Measurements from ENCODE around the gene HLA-B. TPM values are rescaled to one million over a fixed set of nuclear protein-coding genes. Genes with fewer than 3 reads are reported as not detected.
A peak's percentile ranks its signal among the peaks of the same experiment; 100 is the strongest.

The HLA-B gene
- total and polyA plus RNA-seq, 2 of the 8 experiments (the other 6 are each of a cell fraction or from before 2014, with no cell fraction given): 154 to 233 TPM

- H3K23me2 ChIP-seq (ENCODE audit: low read depth, low read length): peaks cover 8% of the 10 kb centered on the region; the same call in 1 of the 2 replicates
- H3K36me3 ChIP-seq (ENCODE audit: control insufficient read depth in 2 of 4, insufficient read depth in 4 of 4, low read length in 3 of 4): no peaks in the 10 kb centered on the region
- H4K91ac ChIP-seq (replicated peaks; ENCODE audit: insufficient read length, low read length): no peak overlapping the region
- no peaks in the 10 kb centered on the region for H4K20me1 ChIP-seq (replicated peaks in 1 of 2; ENCODE audit: control insufficient read depth in 1 of 2, insufficient read depth in 2 of 2, low read length in 2 of 2)
- no peak for TF ChIP-seq GTF2F1 (IDR thresholded peaks at IDR 0.05; ENCODE audit: borderline replicate concordance, low read depth, low read length)
- no peak for TF ChIP-seq EZH2 (IDR thresholded peaks at IDR 0.05; ENCODE audit: low read depth, low read length, severe bottlenecking)
- no peak for TF ChIP-seq CHD2 (IDR thresholded peaks at IDR 0.05; ENCODE audit: low read length)
- TF ChIP-seq FOSL1 (IDR thresholded peaks at IDR 0.05; ENCODE audit: insufficient read depth, low read depth, low read length): no peak
- TF ChIP-seq GABPA (IDR thresholded peaks at IDR 0.05; ENCODE audit: borderline replicate concordance, insufficient read depth, low read length): no peak
- no peak for TF ChIP-seq RFX5 (IDR thresholded peaks at IDR 0.05; ENCODE audit: borderline replicate concordance, low read depth, low read length)
- TF ChIP-seq EGR1 (IDR thresholded peaks at IDR 0.05; ENCODE audit: borderline replicate concordance, low read depth, low read length): no peak
- TF ChIP-seq HDAC6 (IDR thresholded peaks at IDR 0.05; ENCODE audit: low read depth, low read length): no peak
- no peak for TF ChIP-seq JUN (IDR thresholded peaks at IDR 0.05; ENCODE audit: low read depth, low read length)
- TF ChIP-seq JUND (IDR thresholded peaks at IDR 0.05; ENCODE audit: low read length): no peak
- no peak for TF ChIP-seq POLR2A (IDR thresholded peaks at IDR 0.05; ENCODE audit: control extremely low read depth in 1 of 2, low read depth in 2 of 2, low read length in 2 of 2)
- H2BK120ac ChIP-seq (replicated peaks; ENCODE audit: low read depth, low read length): no peak overlapping the region
- H4K8ac ChIP-seq (ENCODE audit: extremely low read depth, insufficient read depth, low read length): peak overlapping the region; percentile 80; the same call in 1 of the 2 replicates
- H2AK5ac ChIP-seq (ENCODE audit: low read depth, low read length): no peak overlapping the region
- H2BK5ac ChIP-seq (ENCODE audit: low read depth, low read length): no peak overlapping the region
- no peaks in the 10 kb centered on the region for H3K79me2 ChIP-seq (ENCODE audit: control insufficient read depth in 1 of 2, insufficient read depth in 2 of 2, low read length in 2 of 2)
- H3K18ac ChIP-seq (ENCODE audit: extremely low read depth, low read length): peak overlapping the region; percentile 24; the same call in 1 of the 2 replicates
- ChIA-PET POLR2A (ENCODE audit: partially characterized antibody) (interaction anchor here (0.9 to 1.1 kb wide), 4 partner anchors 11 to 169 kb away, joined by 3 to 4 read pairs (median 3); partner anchors contain the start of gene PSORS1C2), CTCF (ENCODE audit: partially characterized antibody) (interaction anchor here (0.7 to 2.9 kb wide), 6 partner anchors 12 to 267 kb away, joined by 3 to 13 read pairs (median 4); no protein-coding TSS in a partner anchor)
- peak overlapping the region; percentile 56; the same call in 1 of the 2 replicates for H2AFZ ChIP-seq (ENCODE audit: low read length)
- no peak overlapping the region for H3K9ac ChIP-seq (replicated peaks in 1 of 4; ENCODE audit: extremely low read depth in 1 of 4, low read depth in 3 of 4, low read length in 3 of 4)
- no peak overlapping the region for H3K23ac ChIP-seq (ENCODE audit: insufficient read length)
- H3K27ac ChIP-seq (ENCODE audit: low read depth, low read length): no peak overlapping the region
- H2BK15ac ChIP-seq (ENCODE audit: low read length): no peak overlapping the region
- H3K14ac ChIP-seq (ENCODE audit: insufficient read length): no peak overlapping the region
- H2BK12ac ChIP-seq (ENCODE audit: low read depth, low read length): no peak overlapping the region
- no peaks in the 10 kb centered on the region for H3K9me3 ChIP-seq (ENCODE audit: insufficient read depth in 2 of 2, low read depth in 1 of 2, low read length in 1 of 2)
- H4K5ac ChIP-seq (ENCODE audit: insufficient read length, low read depth, low read length): no peak overlapping the region
- no peak overlapping the region for H3K56ac ChIP-seq (replicated peaks; ENCODE audit: insufficient read length, low read depth, low read length)
- 61% methylated on average over 11 of the region's 11 CpGs; no CpG with 5 or more reads in 1 of the 2 experiments for WGBS, 2 experiments (ENCODE audit: extremely low coverage in 1 of 2, insufficient coverage in 1 of 2, insufficient read length in 1 of 2, insufficient replicate concordance in 2 of 2, low coverage in 1 of 2, low lambda C conversion rate in 2 of 2, missing lambda C conversion rate in 1 of 2)
- H3K4me3 ChIP-seq (ENCODE audit: extremely low read depth in 1 of 4, insufficient read depth in 2 of 4, low read depth in 3 of 4, low read length in 4 of 4): peak overlapping the region; percentile 38 to 73 (median 44)
- FAIRE-seq (no peak), DNase-seq (ENCODE audit: low read depth in 1 of 2, low spot score in 2 of 2) (peak in 1 of 2 experiments; percentile 55)
- peaks cover 0 to 2% (median 0%) of the 10 kb centered on the region in 4 experiments; a peak in 3 of 7 replicates for H3K4me1 ChIP-seq (replicated peaks in 1 of 4; ENCODE audit: control insufficient read depth in 3 of 4, insufficient read depth in 4 of 4, low read length in 3 of 4)
- no peak overlapping the region for H3K4ac ChIP-seq (replicated peaks; ENCODE audit: insufficient read length, low read depth, low read length)
- peak overlapping the region; percentile 64 to 71 for H3K4me2 ChIP-seq (ENCODE audit: insufficient read depth in 1 of 2, low read depth in 2 of 2, low read length in 2 of 2)
- H3K27me3 ChIP-seq (replicated peaks in 1 of 4; ENCODE audit: control insufficient read depth in 3 of 4, extremely low read depth in 1 of 4, insufficient read depth in 3 of 4, low read length in 3 of 4): peaks cover 0 to 7% (median 4%) of the 10 kb centered on the region in 4 experiments; a peak in 4 of 7 replicates
- H2BK20ac ChIP-seq (ENCODE audit: low read length): no peak overlapping the region
- H3K79me1 ChIP-seq (ENCODE audit: low read depth, low read length): no peaks in the 10 kb centered on the region
Observed at GRCh38 chr6:31308845-31309175, 48.2 kb downstream of the HLA-B start.
